IMR-90 (cell line): Measurements from ENCODE around the gene HEY2.

ENCODE experiments used
- RAD21 ChIP-seq: IDR thresholded peaks from 2 replicates; pipeline ENCODE4 v1.6.1; 2012; ENCODE audit warnings: low read length, improper control_type of control experiment
- TF ChIP-seq, protein P1 (sequence below): conservative IDR thresholded peaks from 2 replicates; pipeline ENCODE4 v1.5.1; 2012; ENCODE audit warnings: mild to moderate bottlenecking, low read depth, low read length, improper control_type of control experiment

- TF ChIP-seq RAD21: no peak
- TF ChIP-seq, protein P1, sequence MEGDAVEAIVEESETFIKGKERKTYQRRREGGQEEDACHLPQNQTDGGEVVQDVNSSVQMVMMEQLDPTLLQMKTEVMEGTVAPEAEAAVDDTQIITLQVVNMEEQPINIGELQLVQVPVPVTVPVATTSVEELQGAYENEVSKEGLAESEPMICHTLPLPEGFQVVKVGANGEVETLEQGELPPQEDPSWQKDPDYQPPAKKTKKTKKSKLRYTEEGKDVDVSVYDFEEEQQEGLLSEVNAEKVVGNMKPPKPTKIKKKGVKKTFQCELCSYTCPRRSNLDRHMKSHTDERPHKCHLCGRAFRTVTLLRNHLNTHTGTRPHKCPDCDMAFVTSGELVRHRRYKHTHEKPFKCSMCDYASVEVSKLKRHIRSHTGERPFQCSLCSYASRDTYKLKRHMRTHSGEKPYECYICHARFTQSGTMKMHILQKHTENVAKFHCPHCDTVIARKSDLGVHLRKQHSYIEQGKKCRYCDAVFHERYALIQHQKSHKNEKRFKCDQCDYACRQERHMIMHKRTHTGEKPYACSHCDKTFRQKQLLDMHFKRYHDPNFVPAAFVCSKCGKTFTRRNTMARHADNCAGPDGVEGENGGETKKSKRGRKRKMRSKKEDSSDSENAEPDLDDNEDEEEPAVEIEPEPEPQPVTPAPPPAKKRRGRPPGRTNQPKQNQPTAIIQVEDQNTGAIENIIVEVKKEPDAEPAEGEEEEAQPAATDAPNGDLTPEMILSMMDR: no peak
These were observed 38.3 kb upstream of the HEY2 start for GRCh38 chr6:125711013-125711675.
